Pulmonary artery endothelial cell (primary cell): ENCODE measurements around the gene NXN. TPM values are rescaled to one million over a fixed set of nuclear protein-coding genes. Genes with fewer than 3 reads are reported as not detected.
"Not testable (repeated sequence)": the region's sequence is repeated elsewhere in the genome, so short reads cannot be mapped to it uniquely, and the experiment has no call there.

ENCODE experiments used
- DNase-seq: peaks from one replicate; pipeline ENCODE4 v3.0.0-alpha.2; 2011; ENCODE audit warnings: low read depth, low spot score
- total RNA-seq: library from RNA; depleted of rRNA; stranded (reverse); fragments of >200 nt; gene quantifications from 2 replicates; pipeline ENCODE4 v1.2.3, GENCODE V29; 2014

The NXN gene
- total RNA-seq, 1 donor from 2014 or later: 33.0 TPM

GRCh38 chr17:802481-802880 is 177.1 kb downstream of the NXN start:
- DNase-seq: no peak

- DNase-seq: no peak
Observed at GRCh38 chr17:801660-802059, 177.9 kb downstream of the NXN start.

DNA sequence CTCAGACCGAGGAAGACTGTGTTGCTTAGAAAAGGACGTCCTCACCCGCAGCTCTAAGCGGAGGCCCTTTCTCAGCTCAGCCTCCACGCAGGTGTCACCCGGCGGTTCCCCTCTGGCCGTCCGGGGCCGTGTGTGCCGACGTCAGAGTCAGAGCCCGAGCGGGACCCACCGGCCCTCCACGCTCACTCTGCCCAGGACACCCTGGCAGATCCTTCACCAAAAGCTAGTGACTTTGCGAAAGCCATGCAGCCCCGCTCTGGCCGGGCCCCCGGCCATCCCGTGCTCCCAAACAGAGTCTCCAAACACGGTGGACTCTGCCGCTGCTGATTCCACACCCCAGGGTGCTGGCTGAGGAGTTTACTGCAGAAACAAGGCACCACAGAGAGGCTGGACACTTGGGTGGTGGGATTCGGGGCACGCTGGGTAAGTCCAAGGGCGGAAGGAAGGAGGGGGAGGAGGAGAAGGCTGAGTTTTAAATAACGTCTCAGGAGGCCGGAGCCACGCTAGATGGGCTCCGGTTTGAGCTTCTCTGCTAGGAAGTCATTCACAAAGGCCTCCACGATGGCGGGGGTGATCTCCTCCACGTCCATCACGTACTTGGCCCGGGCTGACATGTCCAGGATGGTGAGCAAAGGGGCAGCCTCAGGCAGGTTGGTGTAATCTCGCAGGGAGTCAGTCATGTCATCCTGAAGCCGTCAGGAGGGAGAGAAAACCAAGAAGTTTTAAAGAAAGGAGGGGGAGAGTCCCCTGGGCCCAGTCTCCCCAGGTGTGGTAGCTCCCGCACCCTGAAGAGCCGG is 178.9 kb downstream of the NXN start:
- DNase-seq: no peak

DNA sequence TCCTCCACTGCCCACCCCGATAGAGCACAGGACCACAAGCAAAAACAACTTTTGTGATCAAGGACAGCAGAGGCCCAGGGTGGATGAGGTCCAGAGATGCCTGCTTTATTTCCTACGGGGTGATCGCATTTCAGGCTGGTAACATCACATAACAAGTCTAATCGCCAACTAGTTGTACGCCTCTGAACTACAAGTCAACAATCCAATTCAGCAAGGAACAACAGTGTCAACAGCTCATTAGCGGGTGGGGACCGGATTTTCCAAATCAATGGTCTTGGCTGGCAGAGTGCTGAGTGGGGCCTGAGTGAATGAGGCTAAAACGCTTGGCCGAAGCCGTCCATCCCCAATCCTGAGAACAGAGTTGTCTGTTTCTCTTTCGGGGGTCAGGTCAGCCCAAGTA is 180.3 kb downstream of the NXN start:
- no peak for DNase-seq

DNA sequence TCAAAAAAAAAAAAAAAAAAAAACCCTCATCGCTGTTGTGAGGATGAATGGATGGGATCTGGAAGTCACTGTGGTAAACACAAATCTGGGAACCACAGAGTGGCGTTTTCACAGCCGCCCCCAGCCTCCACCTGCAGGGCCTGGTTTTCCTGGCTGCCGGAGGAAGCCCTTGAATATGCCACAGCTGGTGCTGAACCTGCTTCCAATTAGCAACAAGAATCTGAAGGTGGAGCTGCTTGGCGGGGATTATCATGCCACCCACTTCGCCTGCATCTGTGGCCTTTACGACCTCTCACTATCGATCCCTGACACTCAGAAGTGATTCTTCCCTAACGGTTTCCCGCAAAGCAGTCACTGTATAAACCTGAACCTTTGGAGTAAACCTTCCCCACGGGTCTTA is 181.3 kb downstream of the NXN start:
- DNase-seq: no peak

- DNase-seq: no peak
Observed at GRCh38 chr17:797236-797840, 182.2 kb downstream of the NXN start.

- DNase-seq: no peak
Observed at GRCh38 chr17:796609-797008, 183.0 kb downstream of the NXN start.

GRCh38 chr17:795721-796120 is 183.9 kb downstream of the NXN start:
- DNase-seq: no peak

DNA sequence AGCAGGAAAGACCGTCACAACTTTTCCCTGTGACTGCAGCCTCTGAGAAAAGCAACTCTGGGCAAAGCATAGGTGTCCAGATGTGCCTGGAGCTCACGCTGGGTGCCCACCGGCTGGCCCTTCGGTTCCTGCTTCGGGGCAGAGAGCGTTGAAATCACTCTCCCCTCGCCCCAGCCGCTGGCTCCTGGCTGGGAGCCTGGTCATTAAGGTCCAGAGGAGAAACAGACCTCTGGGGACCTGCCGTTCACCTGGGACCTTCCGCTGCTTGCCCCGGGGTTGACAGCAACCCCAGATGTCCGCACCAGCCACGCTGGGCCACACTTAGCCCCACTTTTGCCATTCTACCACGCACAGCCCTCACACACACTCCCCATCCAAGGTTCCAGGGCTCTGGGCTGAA is 184.3 kb downstream of the NXN start:
- DNase-seq: no peak

DNA sequence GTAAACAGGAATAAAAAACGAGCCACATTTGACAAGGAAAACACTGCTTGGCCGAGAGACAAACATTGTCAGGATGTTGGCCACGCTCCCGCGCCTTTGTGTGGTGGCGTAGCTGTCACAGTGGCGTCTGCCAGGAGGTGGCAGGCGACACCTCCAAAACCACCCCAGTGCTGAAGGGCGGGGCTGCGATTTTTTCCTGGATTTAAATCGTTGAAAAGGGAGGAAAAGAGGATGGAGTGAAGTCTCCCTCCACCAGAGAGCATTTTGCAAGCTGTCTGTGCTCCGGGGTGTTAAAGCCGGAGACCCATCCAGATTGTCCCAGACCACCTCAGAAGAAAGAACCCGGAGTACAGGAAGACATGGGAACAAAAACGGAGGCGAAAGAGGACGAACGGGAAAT is 184.7 kb downstream of the NXN start:
- peak; percentile 47 for DNase-seq

DNA sequence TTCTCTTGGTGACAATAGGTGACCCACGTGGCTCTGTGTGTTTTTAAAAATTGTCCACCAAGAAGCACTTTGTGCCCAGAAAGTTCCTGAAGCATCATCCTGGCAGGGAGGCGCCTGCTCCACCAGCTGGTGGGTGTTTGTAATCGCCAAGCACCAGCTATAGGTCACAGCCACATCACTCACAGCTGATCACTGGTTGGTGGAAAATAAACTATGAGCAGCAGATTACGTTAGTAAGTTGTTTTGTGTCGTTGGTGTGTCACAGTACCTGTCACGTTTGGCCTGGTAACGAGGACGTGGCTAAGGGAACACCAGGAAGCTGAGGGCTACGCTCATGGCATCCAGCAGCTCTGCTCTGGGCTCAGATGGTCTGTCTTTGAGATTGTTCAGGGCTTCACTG is 187.3 kb downstream of the NXN start:
- no peak for DNase-seq

DNA sequence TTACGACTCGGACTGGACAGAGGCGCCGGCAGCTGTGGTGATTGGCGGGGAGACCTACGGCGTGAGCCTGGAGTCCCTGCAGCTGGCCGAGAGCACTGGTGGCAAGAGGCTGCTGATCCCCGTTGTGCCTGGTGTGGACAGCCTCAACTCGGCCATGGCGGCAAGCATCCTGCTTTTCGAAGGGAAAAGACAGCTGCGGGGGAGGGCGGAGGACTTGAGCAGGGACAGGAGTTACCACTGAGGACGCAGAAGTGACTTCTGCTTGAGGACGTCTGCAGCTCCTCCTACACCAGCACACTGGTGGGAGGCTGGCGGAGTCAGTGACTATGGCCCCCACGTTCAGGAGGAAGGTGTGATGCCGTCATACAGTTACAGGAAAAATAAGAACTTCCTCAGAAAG is 187.7 kb downstream of the NXN start:
- DNase-seq: no peak

GRCh38 chr17:790874-791247 is 188.7 kb downstream of the NXN start:
- not testable (repeated sequence) for DNase-seq

DNA sequence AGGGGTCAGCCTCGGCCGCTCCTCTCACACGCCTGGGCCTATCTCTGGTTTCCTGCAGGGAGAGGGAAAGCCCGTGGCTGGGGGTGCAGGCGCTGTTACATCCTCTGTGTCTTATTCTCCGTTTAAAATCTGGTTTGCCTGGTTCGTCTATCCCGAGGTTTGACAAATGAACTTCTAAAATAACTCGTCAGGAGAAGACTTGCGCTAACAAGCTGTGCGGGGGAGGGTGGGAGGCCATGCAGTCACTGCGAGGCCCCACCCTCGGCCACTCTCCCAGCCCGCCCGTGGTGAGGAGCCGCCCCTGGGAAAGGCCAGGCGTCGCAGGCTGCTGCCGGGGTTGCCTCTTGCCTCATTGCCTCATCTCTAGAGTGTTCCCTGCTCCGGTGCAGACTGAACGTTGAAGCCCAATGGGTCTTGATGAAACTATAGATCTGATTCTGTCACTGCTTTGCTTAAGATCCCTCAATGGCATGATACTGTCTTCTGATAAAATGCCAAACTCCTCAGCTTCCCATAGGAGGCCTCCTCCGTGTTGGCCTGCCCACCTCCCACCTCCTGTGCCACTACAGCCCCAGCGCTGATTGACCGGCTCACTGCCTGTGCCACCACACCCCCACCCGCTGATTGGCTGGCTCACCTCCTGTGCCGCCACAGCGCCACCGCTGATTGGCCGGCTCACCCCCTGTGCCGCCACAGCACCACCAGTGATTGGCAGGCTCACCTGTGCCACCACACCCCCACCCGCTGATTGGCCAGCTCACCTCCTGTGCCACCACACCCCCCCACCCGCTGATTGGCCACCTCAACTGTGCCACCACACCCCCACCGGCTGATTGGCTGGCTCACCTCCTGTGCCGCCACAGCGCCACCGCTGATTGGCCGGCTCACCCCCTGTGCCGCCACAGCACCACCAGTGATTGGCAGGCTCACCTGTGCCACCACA is 189.4 kb downstream of the NXN start:
- DNase-seq: not testable (repeated sequence)

DNA sequence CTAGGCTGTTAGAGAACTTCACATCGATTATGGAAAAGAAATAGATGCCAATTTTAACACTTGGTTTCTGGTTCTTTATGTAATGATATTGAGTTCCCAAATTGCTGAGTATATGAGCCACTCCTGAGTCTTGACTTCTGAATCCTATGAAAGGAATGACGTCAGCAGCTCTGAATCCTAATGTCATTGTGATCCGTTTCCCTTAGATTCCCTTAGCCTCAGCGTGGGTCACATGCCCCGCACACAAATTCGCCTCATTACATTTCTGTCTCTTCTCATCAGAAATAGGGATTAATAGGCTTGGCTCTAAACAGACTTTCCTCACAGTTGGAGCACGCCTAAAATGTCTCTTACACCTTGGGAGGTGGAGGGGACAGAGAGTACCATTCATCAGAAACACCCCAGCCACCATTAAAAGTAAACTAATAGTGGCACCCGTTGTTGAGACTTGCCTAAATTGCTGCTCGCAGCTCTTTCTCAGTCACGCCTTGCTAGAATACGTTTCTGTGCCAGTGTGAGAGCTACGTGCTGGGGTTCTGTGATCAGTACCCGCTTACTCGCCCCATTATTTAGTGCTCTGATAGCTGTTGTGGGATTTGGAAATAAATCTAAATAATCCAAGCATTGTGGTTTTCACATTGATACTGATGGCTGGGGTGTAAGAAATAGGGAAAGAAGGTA is 190.3 kb downstream of the NXN start:
- no peak for DNase-seq

DNA sequence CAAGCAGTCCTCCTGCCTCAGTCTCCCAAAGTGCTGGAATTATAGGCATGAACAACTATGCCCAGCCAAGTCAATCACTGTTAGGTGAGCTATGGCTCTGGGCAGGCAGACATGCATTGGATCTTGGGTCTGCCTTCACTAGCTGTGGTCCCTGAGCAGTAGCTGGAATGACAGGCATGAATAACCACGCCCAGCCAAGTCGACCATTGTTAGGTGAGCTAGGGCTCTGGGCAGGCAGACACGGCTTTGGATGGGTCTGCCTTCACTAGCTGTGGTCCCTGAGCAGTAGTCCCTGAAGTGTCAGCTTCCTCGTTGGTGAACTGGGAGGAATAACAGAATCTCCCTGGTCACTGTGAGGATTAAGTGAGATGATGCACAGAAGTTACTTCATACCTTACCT is 191.0 kb downstream of the NXN start:
- no peak for DNase-seq

DNA sequence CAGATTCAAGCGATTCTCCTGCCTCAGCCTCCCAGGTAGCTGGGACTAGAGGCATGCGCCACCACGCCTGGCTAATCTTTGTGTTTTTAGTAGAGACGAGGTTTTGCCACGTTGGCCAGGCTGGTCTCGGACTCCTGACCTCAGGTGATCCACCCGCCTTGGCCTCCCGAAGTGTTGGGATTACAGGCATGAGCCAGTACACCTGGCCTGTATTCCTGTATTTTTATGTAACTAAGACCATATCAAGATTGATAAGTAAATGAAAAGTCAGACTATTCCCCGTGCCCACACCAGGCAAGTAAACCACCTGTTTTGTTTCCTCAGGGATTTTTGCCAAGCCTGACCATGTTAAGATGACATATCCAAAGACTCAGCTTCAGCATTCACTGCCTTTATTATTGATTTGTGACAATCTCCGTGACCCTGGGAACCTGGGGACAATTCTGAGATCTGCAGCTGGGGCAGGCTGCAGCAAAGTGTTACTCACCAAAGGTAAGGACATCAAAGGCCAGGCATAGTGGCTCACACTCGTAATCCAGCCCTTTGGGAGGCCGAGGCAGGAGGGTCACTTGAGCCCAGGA is 191.8 kb downstream of the NXN start:
- no peak for DNase-seq

GRCh38 chr17:785901-786300 is 193.7 kb downstream of the NXN start:
- not testable (repeated sequence) for DNase-seq

DNA sequence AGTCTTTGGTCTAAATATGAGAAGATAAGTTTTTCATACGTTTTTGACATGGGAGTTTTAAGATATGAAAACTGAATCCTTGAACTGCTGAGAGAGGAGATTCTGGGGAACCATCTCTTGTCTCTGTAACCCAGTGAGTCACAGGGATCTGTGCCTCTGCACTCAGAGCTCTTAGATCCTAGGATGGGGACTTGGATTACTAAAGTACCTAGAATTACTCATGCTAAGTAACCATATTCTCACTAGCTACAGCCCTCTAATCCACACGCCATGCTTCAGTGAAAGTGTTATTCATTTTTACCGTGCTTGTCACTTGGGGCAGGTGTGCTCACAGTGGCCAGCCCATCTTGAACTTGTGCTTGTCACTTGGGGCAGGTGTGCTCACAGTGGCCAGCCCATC is 195.4 kb downstream of the NXN start:
- no peak for DNase-seq

DNA sequence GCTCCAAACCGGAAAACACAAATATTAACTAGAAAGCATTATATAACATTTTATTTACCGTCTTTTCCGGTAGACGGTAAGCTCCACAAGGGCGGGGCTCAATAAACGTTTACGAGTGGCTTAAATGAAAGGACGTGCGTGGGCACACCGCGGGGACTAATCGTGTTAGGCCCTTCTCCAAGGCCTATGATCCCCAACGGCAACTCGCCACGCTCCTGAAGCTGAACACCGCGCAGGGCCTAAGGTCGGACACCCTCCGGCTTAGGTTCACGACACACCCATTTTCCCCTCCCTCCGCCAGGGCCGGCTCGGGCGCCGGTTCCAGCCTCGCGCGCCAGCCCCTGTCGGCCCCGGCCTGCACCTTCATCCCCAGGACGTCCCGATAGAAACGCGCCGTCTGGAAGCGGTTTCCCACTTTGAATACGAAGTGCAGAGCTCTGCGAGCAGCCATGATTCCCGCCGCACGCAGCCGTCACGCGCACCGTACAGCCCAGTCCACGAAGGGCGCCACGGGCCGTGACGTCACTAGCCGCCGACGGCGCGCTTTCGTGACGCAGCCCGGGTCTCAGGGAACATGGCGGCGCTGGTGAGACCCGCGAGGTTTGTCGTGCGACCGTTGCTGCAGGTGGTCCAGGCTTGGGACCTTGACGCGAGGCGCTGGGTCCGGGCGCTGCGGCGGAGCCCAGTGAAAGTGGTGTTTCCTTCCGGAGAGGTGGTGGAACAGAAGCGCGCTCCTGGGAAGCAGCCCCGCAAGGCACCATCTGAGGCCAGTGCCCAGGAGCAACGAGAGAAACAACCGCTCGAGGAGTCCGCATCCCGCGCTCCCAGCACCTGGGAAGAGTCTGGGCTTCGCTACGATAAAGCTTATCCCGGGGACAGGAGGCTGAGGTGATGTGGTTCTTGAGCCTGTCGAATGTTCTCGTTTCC is 197.5 kb downstream of the NXN start, which contains the start of the genes GLOD4 and MRM3:
Gene GLOD4 (minus strand): TSS at position 476 of the 927 bp plus-strand sequence. CDS start 25 bp downstream, at position 451.
Gene MRM3 (plus strand): TSS at position 549 of the 927 bp plus-strand sequence. CDS start 26 bp downstream, at position 575.
- DNase-seq: peak; percentile 54
